HepG2 (cell line): ENCODE measurements around the gene LAMB4. TPM values are rescaled to one million over a fixed set of nuclear protein-coding genes. Genes with fewer than 3 reads are reported as not detected.

Source experiments
- ARNTL ChIP-seq: sonication (generic); formaldehyde crosslinking; IDR thresholded peaks from 2 replicates; pipeline ENCODE4 v1.4.0; 2020; ENCODE audit warnings: mild to moderate bottlenecking, missing genetic modification reagents
- BATF2 ChIP-seq: sonication (generic); formaldehyde crosslinking; IDR thresholded peaks from 2 replicates; pipeline ENCODE4 v1.8.0; 2022; ENCODE audit warnings: mild to moderate bottlenecking, missing genetic modification reagents, moderate library complexity
- BCL6 ChIP-seq: IDR thresholded peaks from 2 replicates; pipeline ENCODE4 v1.6.1; 2016; ENCODE audit warnings: missing genetic modification reagents, missing compliant biosample characterization
- EEA1 ChIP-seq: sonication (generic); formaldehyde crosslinking; IDR thresholded peaks from 2 replicates; pipeline ENCODE4 v1.5.1; 2020; ENCODE audit warnings: mild to moderate bottlenecking, missing genetic modification reagents, borderline replicate concordance
- ELF3 ChIP-seq: IDR thresholded peaks from 2 replicates; pipeline ENCODE4 v1.6.1; 2016; ENCODE audit warnings: missing genetic modification reagents, missing compliant biosample characterization
- HMG20A ChIP-seq: IDR thresholded peaks from 2 replicates; pipeline ENCODE4 v1.6.1; 2016; ENCODE audit warnings: borderline replicate concordance
- HNF4A ChIP-seq: sonication (generic); formaldehyde crosslinking; IDR thresholded peaks from 2 replicates; pipeline ENCODE4 v1.4.0; 2020; ENCODE audit warnings: missing genetic modification reagents
- IKZF1 ChIP-seq: fragments of 450-650 bp; IDR thresholded peaks from 2 replicates; pipeline ENCODE4 v1.7.1; 2016
- ISX ChIP-seq: sonication (generic); formaldehyde crosslinking; conservative IDR thresholded peaks from 2 replicates; pipeline ENCODE4 v1.5.0; 2020; ENCODE audit warnings: missing genetic modification reagents
- NCOA2 ChIP-seq: sonication (generic); formaldehyde crosslinking; IDR thresholded peaks from 2 replicates; pipeline ENCODE4 v1.8.0; 2022; ENCODE audit warnings: inconsistent platforms
- RAD21 ChIP-seq: fragments of 450-650 bp; formaldehyde crosslinking; IDR thresholded peaks from 2 replicates; pipeline ENCODE4 v1.5.0; 2020; ENCODE audit warnings: mild to moderate bottlenecking
- SNAI1 ChIP-seq: sonication (generic); formaldehyde crosslinking; IDR thresholded peaks from 2 replicates; pipeline ENCODE4 v1.5.0; 2020; ENCODE audit warnings: mild to moderate bottlenecking, missing genetic modification reagents, borderline replicate concordance
- SOX5 ChIP-seq: IDR thresholded peaks from 2 replicates; pipeline ENCODE4 v1.6.1; 2016; ENCODE audit warnings: borderline replicate concordance
- TCF7 ChIP-seq: sonication (generic); IDR thresholded peaks from 2 replicates; pipeline ENCODE4 v1.6.1; 2016; ENCODE audit warnings: antibody characterized with exemption, low read depth
- ZIK1 ChIP-seq: sonication (generic); formaldehyde crosslinking; IDR thresholded peaks from 2 replicates; pipeline ENCODE4 v1.5.0; 2020; ENCODE audit warnings: mild to moderate bottlenecking, low read depth, missing genetic modification reagents, borderline replicate concordance
- ZKSCAN8 ChIP-seq: IDR thresholded peaks from 2 replicates; pipeline ENCODE4 v1.6.1; 2016; ENCODE audit warnings: borderline replicate concordance, missing genetic modification reagents, missing compliant biosample characterization
- polyA plus RNA-seq, 8 experiments: library from polyadenylated mRNA; depleted of rRNA in 3 of 8; stranded (reverse) in 7 of 8; unstranded in 1 of 8; fragments of >200 nt; fragmentation: Illumina TruSeq in 4 of 8; extraction: Trizol in 4 of 8; gene quantifications; 2 replicates each; pipeline versions ENCODE4 v1.2.1 to v1.2.3, GENCODE V29; 2011 to 2016; ENCODE audit warnings: low read depth in 4 of 8, missing spikeins in 1 of 8, mixed read lengths in 1 of 8; ENCODE audit not compliant: insufficient read depth in 1 of 8
- total RNA-seq, 5 experiments: library from RNA; depleted of rRNA; stranded (reverse); fragments of >200 nt; fragmentation: Illumina TruSeq; extraction: Trizol; gene quantifications; 2 replicates each; pipeline ENCODE4 v1.2.3, GENCODE V29; 2016; ENCODE audit warnings: low read depth in 1 of 5
- TF ChIP-seq, protein P1 (sequence below): sonication (generic); formaldehyde crosslinking; IDR thresholded peaks from 2 replicates; pipeline ENCODE4 v1.4.0; 2020; ENCODE audit warnings: mild to moderate bottlenecking, missing genetic modification reagents, borderline replicate concordance
- TF ChIP-seq, protein P2 (sequence below): sonication (generic); formaldehyde crosslinking; IDR thresholded peaks from 2 replicates; pipeline ENCODE4 v1.5.0; 2020; ENCODE audit warnings: missing genetic modification reagents
- TF ChIP-seq, protein P3 (sequence below): sonication (generic); formaldehyde crosslinking; IDR thresholded peaks from 2 replicates; pipeline ENCODE4 v1.4.0; 2020; ENCODE audit warnings: missing genetic modification reagents
- TF ChIP-seq, protein P4 (sequence below): sonication (generic); formaldehyde crosslinking; IDR thresholded peaks from 2 replicates; pipeline ENCODE4 v1.5.0; 2020; ENCODE audit warnings: missing genetic modification reagents

The LAMB4 gene
- total and polyA plus RNA-seq, 2 of the 13 experiments (the other 11 are each of a cell fraction or from before 2014, with no cell fraction given) = 0.05 TPM; not detected in 1

- TF ChIP-seq, protein P1, sequence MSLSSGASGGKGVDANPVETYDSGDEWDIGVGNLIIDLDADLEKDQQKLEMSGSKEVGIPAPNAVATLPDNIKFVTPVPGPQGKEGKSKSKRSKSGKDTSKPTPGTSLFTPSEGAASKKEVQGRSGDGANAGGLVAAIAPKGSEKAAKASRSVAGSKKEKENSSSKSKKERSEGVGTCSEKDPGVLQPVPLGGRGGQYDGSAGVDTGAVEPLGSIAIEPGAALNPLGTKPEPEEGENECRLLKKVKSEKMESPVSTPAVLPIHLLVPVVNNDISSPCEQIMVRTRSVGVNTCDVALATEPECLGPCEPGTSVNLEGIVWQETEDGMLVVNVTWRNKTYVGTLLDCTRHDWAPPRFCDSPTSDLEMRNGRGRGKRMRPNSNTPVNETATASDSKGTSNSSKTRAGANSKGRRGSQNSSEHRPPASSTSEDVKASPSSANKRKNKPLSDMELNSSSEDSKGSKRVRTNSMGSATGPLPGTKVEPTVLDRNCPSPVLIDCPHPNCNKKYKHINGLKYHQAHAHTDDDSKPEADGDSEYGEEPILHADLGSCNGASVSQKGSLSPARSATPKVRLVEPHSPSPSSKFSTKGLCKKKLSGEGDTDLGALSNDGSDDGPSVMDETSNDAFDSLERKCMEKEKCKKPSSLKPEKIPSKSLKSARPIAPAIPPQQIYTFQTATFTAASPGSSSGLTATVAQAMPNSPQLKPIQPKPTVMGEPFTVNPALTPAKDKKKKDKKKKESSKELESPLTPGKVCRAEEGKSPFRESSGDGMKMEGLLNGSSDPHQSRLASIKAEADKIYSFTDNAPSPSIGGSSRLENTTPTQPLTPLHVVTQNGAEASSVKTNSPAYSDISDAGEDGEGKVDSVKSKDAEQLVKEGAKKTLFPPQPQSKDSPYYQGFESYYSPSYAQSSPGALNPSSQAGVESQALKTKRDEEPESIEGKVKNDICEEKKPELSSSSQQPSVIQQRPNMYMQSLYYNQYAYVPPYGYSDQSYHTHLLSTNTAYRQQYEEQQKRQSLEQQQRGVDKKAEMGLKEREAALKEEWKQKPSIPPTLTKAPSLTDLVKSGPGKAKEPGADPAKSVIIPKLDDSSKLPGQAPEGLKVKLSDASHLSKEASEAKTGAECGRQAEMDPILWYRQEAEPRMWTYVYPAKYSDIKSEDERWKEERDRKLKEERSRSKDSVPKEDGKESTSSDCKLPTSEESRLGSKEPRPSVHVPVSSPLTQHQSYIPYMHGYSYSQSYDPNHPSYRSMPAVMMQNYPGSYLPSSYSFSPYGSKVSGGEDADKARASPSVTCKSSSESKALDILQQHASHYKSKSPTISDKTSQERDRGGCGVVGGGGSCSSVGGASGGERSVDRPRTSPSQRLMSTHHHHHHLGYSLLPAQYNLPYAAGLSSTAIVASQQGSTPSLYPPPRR (CRISPR knock-in tag) = peak; percentile 71; the same call in 1 of the 2 replicates
- no peak for TF ChIP-seq ARNTL
- peak; percentile 99 for TF ChIP-seq BCL6 (CRISPR knock-in tag)
- peak; percentile 89 for TF ChIP-seq NCOA2 (CRISPR knock-in tag)
- no peak for TF ChIP-seq BATF2 (CRISPR knock-in tag)
- TF ChIP-seq SNAI1 = no peak
- TF ChIP-seq, protein P2, sequence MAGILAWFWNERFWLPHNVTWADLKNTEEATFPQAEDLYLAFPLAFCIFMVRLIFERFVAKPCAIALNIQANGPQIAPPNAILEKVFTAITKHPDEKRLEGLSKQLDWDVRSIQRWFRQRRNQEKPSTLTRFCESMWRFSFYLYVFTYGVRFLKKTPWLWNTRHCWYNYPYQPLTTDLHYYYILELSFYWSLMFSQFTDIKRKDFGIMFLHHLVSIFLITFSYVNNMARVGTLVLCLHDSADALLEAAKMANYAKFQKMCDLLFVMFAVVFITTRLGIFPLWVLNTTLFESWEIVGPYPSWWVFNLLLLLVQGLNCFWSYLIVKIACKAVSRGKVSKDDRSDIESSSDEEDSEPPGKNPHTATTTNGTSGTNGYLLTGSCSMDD (CRISPR knock-in tag) = no peak
- peak; percentile 65 for TF ChIP-seq HNF4A (CRISPR knock-in tag)
- TF ChIP-seq TCF7 = peak; percentile 90
- TF ChIP-seq IKZF1 = no peak
- TF ChIP-seq HMG20A = peak; percentile 96
- TF ChIP-seq, protein P3, sequence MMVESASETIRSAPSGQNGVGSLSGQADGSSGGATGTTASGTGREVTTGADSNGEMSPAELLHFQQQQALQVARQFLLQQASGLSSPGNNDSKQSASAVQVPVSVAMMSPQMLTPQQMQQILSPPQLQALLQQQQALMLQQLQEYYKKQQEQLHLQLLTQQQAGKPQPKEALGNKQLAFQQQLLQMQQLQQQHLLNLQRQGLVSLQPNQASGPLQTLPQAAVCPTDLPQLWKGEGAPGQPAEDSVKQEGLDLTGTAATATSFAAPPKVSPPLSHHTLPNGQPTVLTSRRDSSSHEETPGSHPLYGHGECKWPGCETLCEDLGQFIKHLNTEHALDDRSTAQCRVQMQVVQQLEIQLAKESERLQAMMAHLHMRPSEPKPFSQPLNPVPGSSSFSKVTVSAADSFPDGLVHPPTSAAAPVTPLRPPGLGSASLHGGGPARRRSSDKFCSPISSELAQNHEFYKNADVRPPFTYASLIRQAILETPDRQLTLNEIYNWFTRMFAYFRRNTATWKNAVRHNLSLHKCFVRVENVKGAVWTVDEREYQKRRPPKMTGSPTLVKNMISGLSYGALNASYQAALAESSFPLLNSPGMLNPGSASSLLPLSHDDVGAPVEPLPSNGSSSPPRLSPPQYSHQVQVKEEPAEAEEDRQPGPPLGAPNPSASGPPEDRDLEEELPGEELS (CRISPR knock-in tag) = peak; percentile 79
- TF ChIP-seq ZKSCAN8 (CRISPR knock-in tag) = peak; percentile 38; the same call in 1 of the 2 replicates
- TF ChIP-seq EEA1 = no peak
- peak; percentile 98 for TF ChIP-seq SOX5 (CRISPR knock-in tag)
- no peak for TF ChIP-seq ZIK1 (CRISPR knock-in tag)
- no peak for TF ChIP-seq ISX
- no peak for TF ChIP-seq RAD21
- TF ChIP-seq, protein P4, sequence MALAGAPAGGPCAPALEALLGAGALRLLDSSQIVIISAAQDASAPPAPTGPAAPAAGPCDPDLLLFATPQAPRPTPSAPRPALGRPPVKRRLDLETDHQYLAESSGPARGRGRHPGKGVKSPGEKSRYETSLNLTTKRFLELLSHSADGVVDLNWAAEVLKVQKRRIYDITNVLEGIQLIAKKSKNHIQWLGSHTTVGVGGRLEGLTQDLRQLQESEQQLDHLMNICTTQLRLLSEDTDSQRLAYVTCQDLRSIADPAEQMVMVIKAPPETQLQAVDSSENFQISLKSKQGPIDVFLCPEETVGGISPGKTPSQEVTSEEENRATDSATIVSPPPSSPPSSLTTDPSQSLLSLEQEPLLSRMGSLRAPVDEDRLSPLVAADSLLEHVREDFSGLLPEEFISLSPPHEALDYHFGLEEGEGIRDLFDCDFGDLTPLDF (CRISPR knock-in tag) = no peak
- peak; percentile 65 for TF ChIP-seq ELF3 (CRISPR knock-in tag)
Observed at GRCh38 chr7:108014747-108015682, 115.1 kb downstream of the LAMB4 start (continued).
